Caco-2 (cell line): ENCODE results near the gene GNPTAB. TPM values are rescaled to one million over a fixed set of nuclear protein-coding genes. Genes with fewer than 3 reads are reported as not detected.

ENCODE experiments used
- BruUV-seq: library from RNA; stranded (reverse); fragments of 400-500 nt; replicated peaks from 2 replicates; lab custom pipeline; 2021; lab: Mats Ljungman, UMichigan
- CTCF ChIA-PET: fragments of 300-600 bp; sonication (Branson Sonifier 250); formaldehyde crosslinking; loops from one replicate; lab custom pipeline; 2022; ENCODE audit warnings: antibody characterized with exemption; lab: Charles Lee
- POLR2A ChIA-PET: fragments of 300-600 bp; sonication (Branson Sonifier 250); formaldehyde crosslinking; loops from one replicate; lab custom pipeline; 2022; ENCODE audit warnings: antibody characterized with exemption; lab: Charles Lee
- DNase-seq, 2 experiments: peaks; one replicate each; pipeline versions ENCODE4 v3.0.0 to v3.0.0-alpha.2; 2020 to 2022
- H3K27me3 ChIP-seq: replicated peaks from 2 replicates; pipeline ENCODE4 v1.6.0; 2011; ENCODE audit warnings: low read length; ENCODE audit not compliant: control insufficient read depth, insufficient read depth
- H3K36me3 ChIP-seq: 2 replicates; pipeline ENCODE4 v1.5.1; 2011; ENCODE audit warnings: low read length; ENCODE audit not compliant: control insufficient read depth, insufficient read depth
- H3K4me1 ChIP-seq: fragments of 250-450 bp; sonication (Bioruptor Pico); 2 replicates; pipeline ENCODE4 v1.5.1; 2020; ENCODE audit warnings: mild to moderate bottlenecking
- H3K4me3 ChIP-seq: 2 replicates; pipeline ENCODE4 v1.5.1; 2011; ENCODE audit warnings: low read depth, mild to moderate bottlenecking, control low read depth, low read length
- H3K9me3 ChIP-seq: fragments of 250-450 bp; sonication (Bioruptor Pico); 2 replicates; pipeline ENCODE4 v1.5.1; 2020; ENCODE audit warnings: mild to moderate bottlenecking, moderate library complexity
- H3K27ac Mint-ChIP-seq: one replicate; pipeline ENCODE4 v1.8.0; 2022; ENCODE audit warnings: mixed read lengths; ENCODE audit not compliant: unreplicated experiment
- H3K27me3 Mint-ChIP-seq: one replicate; pipeline ENCODE4 v1.8.0; 2022; ENCODE audit warnings: mixed read lengths; ENCODE audit not compliant: insufficient read depth, unreplicated experiment
- H3K36me3 Mint-ChIP-seq: one replicate; pipeline ENCODE4 v1.8.0; 2022; ENCODE audit warnings: mild to moderate bottlenecking, mixed read lengths; ENCODE audit not compliant: insufficient read depth, unreplicated experiment
- H3K4me1 Mint-ChIP-seq: one replicate; pipeline ENCODE4 v1.8.0; 2022; ENCODE audit warnings: low read depth, mixed read lengths; ENCODE audit not compliant: unreplicated experiment
- H3K4me3 Mint-ChIP-seq: one replicate; pipeline ENCODE4 v1.8.0; 2022; ENCODE audit warnings: mild to moderate bottlenecking, moderate library complexity, mixed read lengths; ENCODE audit not compliant: unreplicated experiment
- H3K9me3 Mint-ChIP-seq: one replicate; pipeline ENCODE4 v1.8.0; 2022; ENCODE audit warnings: mixed read lengths; ENCODE audit not compliant: unreplicated experiment
- CTCF ChIP-seq, 2 experiments: fragments of 200-600 bp in 1 of 2; IDR thresholded peaks; 1 replicate in 1 of 2; 2 replicates in 1 of 2; pipeline versions ENCODE4 v1.5.1 to v1.8.0; 2011 to 2022; ENCODE audit warnings: antibody characterized with exemption in 1 of 2, control low read depth in 1 of 2, inconsistent platforms in 1 of 2, low read depth in 1 of 2, low read length in 1 of 2, mild to moderate bottlenecking in 1 of 2, moderate library complexity in 1 of 2; ENCODE audit not compliant: insufficient read depth in 1 of 2, severe bottlenecking in 1 of 2, unreplicated experiment in 1 of 2
- intact Hi-C: fragments of 100-400 bp; cut with micrococcal nuclease; formaldehyde crosslinking; loops from one replicate; pipeline ENCODE4 v1.10.0; 2022; ENCODE audit not compliant: unreplicated experiment
- total RNA-seq: library from RNA; stranded (reverse); gene quantifications from 2 replicates; pipeline ENCODE4 v1.2.3, GENCODE V29; 2022

GNPTAB gene
- total RNA-seq, 1 experiment from 2014 or later, result 39.1 TPM

GRCh38 chr12:101707131-101707782 lies 123.5 kb downstream of the GNPTAB start:
- intact Hi-C loops, result no loop called here
- Histone ChIP-seq H3K36me3 (peaks cover 1% of the 10 kb centered on the region; the same call in 1 of the 2 replicates), H3K27me3 (no peaks in the 10 kb centered on the region), H3K4me1 (peaks cover 12% of the 10 kb centered on the region; the same call in 1 of the 2 replicates), H3K9me3 (no peaks in the 10 kb centered on the region), H3K4me3 (no peak overlapping the region)
- Mint-ChIP-seq H3K4me3 (no peak overlapping the region), H3K27ac (peak overlapping the region; percentile 14), H3K9me3 (no peaks in the 10 kb centered on the region), H3K36me3 (no peaks in the 10 kb centered on the region), H3K4me1 (peaks cover 19% of the 10 kb centered on the region), H3K27me3 (no peaks in the 10 kb centered on the region)
- ChIA-PET CTCF (no interaction called here), POLR2A (no interaction called here)
- BruUV-seq, result no TSS peak
- no peak for TF ChIP-seq CTCF (IDR thresholded peaks at IDR 0.05; ENCODE audit: insufficient read depth in 1 of 2, low read depth in 1 of 2, low read length in 1 of 2, severe bottlenecking in 1 of 2, unreplicated experiment in 1 of 2)
- no peak for DNase-seq

GRCh38 chr12:101706403-101706802 lies 124.4 kb downstream of the GNPTAB start:
- DNase-seq, result no peak
- ChIA-PET CTCF (no interaction called here), POLR2A (no interaction called here)
- intact Hi-C loops, result loop anchor here (1.0 kb wide), 1 partner anchor 8 kb away; no protein-coding TSS in a partner anchor
- TF ChIP-seq CTCF (IDR thresholded peaks at IDR 0.05; ENCODE audit: insufficient read depth in 1 of 2, low read depth in 1 of 2, low read length in 1 of 2, severe bottlenecking in 1 of 2, unreplicated experiment in 1 of 2), result no peak
- no peaks in the 10 kb centered on the region for H3K27me3 Mint-ChIP-seq
- Histone ChIP-seq H3K36me3 (peaks cover 1% of the 10 kb centered on the region; the same call in 1 of the 2 replicates), H3K4me3 (no peak overlapping the region), H3K27me3 (no peaks in the 10 kb centered on the region), H3K4me1 (peaks cover 12% of the 10 kb centered on the region; the same call in 1 of the 2 replicates), H3K9me3 (no peaks in the 10 kb centered on the region)
- no peaks in the 10 kb centered on the region for H3K36me3 Mint-ChIP-seq
- H3K4me3 Mint-ChIP-seq, result no peak overlapping the region
- H3K9me3 Mint-ChIP-seq, result no peaks in the 10 kb centered on the region
- BruUV-seq, result no TSS peak
- H3K4me1 Mint-ChIP-seq, result peaks cover 17% of the 10 kb centered on the region
- no peak overlapping the region for H3K27ac Mint-ChIP-seq

GRCh38 chr12:101703487-101703886 lies 127.3 kb downstream of the GNPTAB start:
- H3K4me3 ChIP-seq, result no peak overlapping the region
- no peaks in the 10 kb centered on the region for H3K36me3 Mint-ChIP-seq
- ChIA-PET POLR2A (no interaction called here), CTCF (no interaction called here)
- no peak overlapping the region for H3K4me3 Mint-ChIP-seq
- no TSS peak for BruUV-seq
- peaks cover 21% of the 10 kb centered on the region for H3K4me1 Mint-ChIP-seq
- DNase-seq, result no peak
- H3K27me3 Mint-ChIP-seq, result no peaks in the 10 kb centered on the region
- intact Hi-C loops, result no loop called here
- H3K36me3 ChIP-seq, result peaks cover 1% of the 10 kb centered on the region; the same call in 1 of the 2 replicates
- no peaks in the 10 kb centered on the region for H3K9me3 Mint-ChIP-seq
- no peak for TF ChIP-seq CTCF (IDR thresholded peaks at IDR 0.05; ENCODE audit: insufficient read depth in 1 of 2, low read depth in 1 of 2, low read length in 1 of 2, severe bottlenecking in 1 of 2, unreplicated experiment in 1 of 2)
- H3K27me3 ChIP-seq, result no peaks in the 10 kb centered on the region
- H3K4me1 ChIP-seq, result peaks cover 17% of the 10 kb centered on the region
- no peak overlapping the region for H3K27ac Mint-ChIP-seq
- H3K9me3 ChIP-seq, result no peaks in the 10 kb centered on the region
